Measurements from ENCODE around the gene HS3ST3A1.

Gene HS3ST3A1

GRCh38 chr17:13540546-13540945 is 61.2 kb downstream of the HS3ST3A1 start:
- DNase-seq (ENCODE audit: low spot score), result no peak
- Histone ChIP-seq H3K4me3 (no peak overlapping the region), H3K27ac (no peak overlapping the region)
- no peak for TF ChIP-seq CTCF (IDR thresholded peaks at IDR 0.05)

- Histone ChIP-seq H3K4me3 (no peak overlapping the region), H3K27ac (no peak overlapping the region)
- TF ChIP-seq CTCF (IDR thresholded peaks at IDR 0.05), result no peak
- no peak for DNase-seq (ENCODE audit: low spot score)
Observed at GRCh38 chr17:13539421-13539820, 62.3 kb downstream of the HS3ST3A1 start.

GRCh38 chr17:13538841-13539411 is 62.8 kb downstream of the HS3ST3A1 start:
- Histone ChIP-seq H3K27ac (no peak overlapping the region), H3K4me3 (no peak overlapping the region)
- no peak for DNase-seq (ENCODE audit: low spot score)
- no peak for TF ChIP-seq CTCF (IDR thresholded peaks at IDR 0.05)

GRCh38 chr17:13537871-13538643 is 63.7 kb downstream of the HS3ST3A1 start:
- H3K4me3 ChIP-seq, result no peak overlapping the region
- no peak overlapping the region for H3K27ac ChIP-seq
- DNase-seq (ENCODE audit: low spot score), result no peak
- TF ChIP-seq CTCF (IDR thresholded peaks at IDR 0.05), result no peak

- DNase-seq (ENCODE audit: low spot score), result no peak
- H3K27ac ChIP-seq, result no peak overlapping the region
- no peak for TF ChIP-seq CTCF (IDR thresholded peaks at IDR 0.05)
- H3K4me3 ChIP-seq, result no peak overlapping the region
Observed at GRCh38 chr17:13537167-13537731, 64.5 kb downstream of the HS3ST3A1 start.

- no peak for TF ChIP-seq CTCF (IDR thresholded peaks at IDR 0.05)
- Histone ChIP-seq H3K4me3 (no peak overlapping the region), H3K27ac (no peak overlapping the region)
- DNase-seq (ENCODE audit: low spot score), result no peak
Observed at GRCh38 chr17:13534946-13535345, 66.8 kb downstream of the HS3ST3A1 start.

GRCh38 chr17:13531721-13532120 is 70.0 kb downstream of the HS3ST3A1 start:
- no peak overlapping the region for H3K27ac ChIP-seq
- TF ChIP-seq CTCF (IDR thresholded peaks at IDR 0.05), result no peak
- no peak overlapping the region for H3K4me3 ChIP-seq
- no peak for DNase-seq (ENCODE audit: low spot score)
